Stimulated activated naive CD4-positive, alpha-beta T cell (primary cell): ENCODE measurements around the gene WDR43.

Source experiments
- DNase-seq, 6 experiments: peaks; one replicate each; lab custom pipeline; 2025; lab: John Stamatoyannopoulos, UW

The WDR43 gene

DNA sequence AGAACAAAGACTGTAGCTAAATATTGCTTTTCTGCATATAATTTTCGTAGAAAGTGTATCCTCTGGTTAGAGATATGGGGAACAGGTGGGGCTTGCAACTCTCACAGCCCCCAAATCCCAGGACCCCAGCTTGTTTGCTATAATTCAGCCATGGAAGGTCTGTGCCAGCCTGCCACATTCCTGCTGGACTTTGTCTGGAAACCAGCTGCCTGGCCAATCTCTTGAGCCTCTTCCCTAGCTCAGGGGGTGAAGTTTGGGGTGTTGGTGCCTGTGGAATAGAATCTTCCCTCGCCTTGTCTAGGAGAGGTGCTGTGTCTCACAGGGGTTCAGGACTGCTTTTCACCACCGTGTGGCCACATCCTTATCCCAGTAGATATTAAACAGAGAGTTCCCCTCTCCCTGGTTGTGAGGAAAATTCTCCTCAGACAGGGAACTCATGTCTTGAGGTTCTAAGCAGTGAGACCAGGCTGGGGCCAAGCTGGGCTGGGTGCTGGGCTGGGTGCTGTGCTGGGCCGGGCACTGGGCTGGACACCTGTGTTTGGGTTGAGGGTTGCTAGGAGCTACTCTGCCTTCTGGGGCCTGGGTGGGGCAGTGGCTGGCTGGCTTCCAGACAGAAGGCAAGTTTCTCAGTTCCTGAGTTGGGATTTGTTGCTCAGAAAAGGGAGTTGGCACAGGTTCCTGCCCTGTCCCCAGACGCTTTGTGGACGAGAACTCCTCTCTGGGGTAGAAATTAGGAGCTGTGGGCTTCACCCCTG, 98.9 kb downstream of the WDR43 start:
- DNase-seq = no peak

DNA sequence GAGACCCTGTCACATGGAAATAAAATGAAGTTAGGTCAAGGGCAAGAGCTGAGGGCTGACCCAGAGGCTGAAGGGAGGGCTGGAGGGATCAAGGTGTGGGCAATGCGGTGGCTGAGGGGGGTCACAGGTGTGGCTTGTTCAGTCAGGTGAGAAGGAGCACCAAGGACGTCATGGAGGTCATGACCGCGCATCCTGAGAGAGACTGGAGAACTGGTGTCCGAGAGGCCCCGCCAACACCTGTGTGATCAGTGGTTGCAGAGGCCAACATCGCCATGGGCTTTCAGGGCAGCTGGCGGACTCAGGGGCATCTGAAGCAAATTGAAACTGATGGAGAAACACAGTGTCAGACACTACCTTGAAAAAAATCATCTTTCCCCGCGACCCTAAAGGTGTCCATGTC, 99.6 kb downstream of the WDR43 start:
- DNase-seq = no peak

DNA sequence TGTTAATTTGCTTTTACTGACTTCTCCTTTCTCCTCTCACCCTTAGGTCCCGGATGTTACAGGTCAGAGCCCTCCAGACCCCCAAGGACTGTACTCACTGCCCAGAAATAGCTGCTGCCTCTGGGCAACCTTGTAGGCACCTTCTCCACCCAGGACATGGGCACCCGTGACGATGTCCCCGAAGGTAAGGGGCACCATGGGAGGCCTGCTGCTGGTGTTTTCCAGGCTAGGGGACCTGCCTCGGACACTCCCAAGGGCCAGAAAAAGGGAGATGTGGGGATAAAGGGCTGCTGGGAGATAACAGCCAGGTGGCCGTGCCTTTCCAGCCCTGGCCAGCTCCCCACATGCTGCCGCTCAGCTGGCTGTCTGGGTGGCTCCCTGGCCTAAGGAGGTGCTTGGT, 100.2 kb downstream of the WDR43 start:
- DNase-seq = no peak

GRCh38 chr2:28995765-28996750, 101.6 kb downstream of the WDR43 start:
- DNase-seq = no peak

DNA sequence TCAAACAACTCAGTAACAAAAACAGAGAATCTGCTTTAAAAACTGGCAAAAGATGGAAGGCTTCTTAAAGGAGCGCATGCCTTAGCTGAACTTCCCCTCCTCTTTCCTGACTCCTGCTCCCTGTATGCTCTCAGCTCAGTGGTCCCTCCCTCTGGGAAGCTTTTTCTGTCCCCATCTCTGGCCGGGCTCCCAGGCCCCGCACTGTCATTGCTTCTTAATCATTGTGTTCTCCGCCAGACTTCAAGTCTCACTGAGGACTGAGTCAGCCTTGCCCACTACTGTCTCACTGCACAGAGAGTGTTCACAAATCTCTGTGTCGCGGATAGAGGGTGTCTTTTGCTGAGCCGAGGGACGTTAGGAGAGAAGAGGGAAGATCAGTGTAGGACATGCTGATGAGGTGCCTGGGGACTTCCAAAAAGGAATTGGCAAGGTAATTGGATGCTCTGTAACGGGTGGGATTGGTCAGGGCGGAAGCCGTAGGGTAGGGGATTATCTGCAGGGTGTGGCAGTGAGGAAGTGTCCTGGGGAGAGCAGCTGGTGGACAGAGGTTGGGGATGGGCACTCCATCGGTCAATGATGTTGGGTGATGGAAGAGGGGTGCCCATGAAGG, 102.9 kb downstream of the WDR43 start:
- DNase-seq = no peak
